ENCODE data around the gene MEOX1. TPM values are rescaled to one million over a fixed set of nuclear protein-coding genes. Genes with fewer than 3 reads are reported as not detected.

MEOX1 gene
- total and polyA plus RNA-seq, 2 of the 13 experiments (the other 11 are each of a cell fraction or from before 2014, with no cell fraction given) = not detected

DNA sequence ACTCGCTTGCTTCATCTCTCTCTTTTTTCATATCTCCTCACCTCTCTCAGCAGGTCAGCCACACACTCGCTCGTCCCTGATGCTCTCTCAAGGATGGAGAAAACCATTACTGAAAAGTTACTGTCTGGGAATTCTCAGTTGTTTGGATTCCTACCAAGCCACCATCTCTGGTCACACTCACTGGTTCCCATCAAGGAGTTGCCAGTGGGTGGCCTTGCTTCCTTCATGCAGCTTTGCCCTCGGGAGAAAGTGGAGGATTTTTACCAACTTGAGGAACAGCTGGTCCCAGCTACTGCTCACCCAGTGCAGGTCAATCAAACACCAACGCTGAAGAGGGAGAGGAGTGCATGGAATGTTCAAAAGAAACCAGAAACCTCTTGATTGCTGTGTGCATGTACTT lies 25.3 kb downstream of the MEOX1 start:
- FAIRE-seq (no peak), DNase-seq (ENCODE audit: low spot score) (no peak), ATAC-seq (no peak)
- in situ Hi-C loops (cut with HindIII; ENCODE audit: extremely low pct_ligation_motif_present, low pct_unique_long_range_greater_than_20kb) (no loop called here), intact Hi-C loops (cut with micrococcal nuclease; ENCODE audit: unreplicated experiment) (no loop called here)
- Histone ChIP-seq H3K27ac (ENCODE audit: extremely low read length, insufficient read depth, low read length) (no peak overlapping the region), H2AFZ (ENCODE audit: low read length) (no peak overlapping the region), H3K9me3 (ENCODE audit: low read length) (no peaks in the 10 kb centered on the region), H3K4me2 (ENCODE audit: low read depth, low read length) (no peak overlapping the region), H3K36me3 (replicated peaks in 1 of 2; ENCODE audit: control insufficient read depth in 1 of 2, insufficient read depth in 2 of 2, low read length in 2 of 2) (no peaks in the 10 kb centered on the region), H4K20me1 (ENCODE audit: insufficient read depth, low read length) (no peaks in the 10 kb centered on the region), H3K27me3 (ENCODE audit: control insufficient read depth in 1 of 2, insufficient read depth in 2 of 2, low read length in 2 of 2) (peaks cover 4 to 14% of the 10 kb centered on the region in 2 experiments; a peak in 2 of 5 replicates), H3K79me2 (ENCODE audit: insufficient read depth, low read length) (no peaks in the 10 kb centered on the region), H3K9ac (ENCODE audit: insufficient read depth, low read depth, low read length) (no peak overlapping the region), H3K4me1 (ENCODE audit: insufficient read depth, low read length) (peaks cover 50% of the 10 kb centered on the region), H3K4me3 (replicated peaks in 1 of 3; ENCODE audit: insufficient read depth in 1 of 3, low read depth in 2 of 3, low read length in 3 of 3) (no peak overlapping the region)
- BruUV-seq (replicated peaks) = no TSS peak
- ChIA-PET CTCF (ENCODE audit: low intra/inter-chr PET ratio, low total read pairs) (no interaction called here), POLR2A (no interaction called here)
- TF ChIP-seq SPEN (CRISPR knock-in tag; IDR thresholded peaks at IDR 0.05; ENCODE audit: low read depth) (no peak), YY1 (IDR thresholded peaks at IDR 0.05; ENCODE audit: insufficient read depth, insufficient replicate concordance, low read depth, low read length) (no peak), ZFYVE20 (CRISPR knock-in tag; IDR thresholded peaks at IDR 0.05; ENCODE audit: borderline replicate concordance, low read depth) (no peak), AGO1 (IDR thresholded peaks at IDR 0.05; ENCODE audit: low read depth, low read length, poor library complexity, severe bottlenecking) (no peak), REXO4 (CRISPR knock-in tag; IDR thresholded peaks at IDR 0.05; ENCODE audit: borderline replicate concordance) (no peak), ZC3H13 (CRISPR knock-in tag; IDR thresholded peaks at IDR 0.05) (no peak), ARNT (IDR thresholded peaks at IDR 0.05) (no peak), ZNF232 (CRISPR knock-in tag; IDR thresholded peaks at IDR 0.05; ENCODE audit: borderline replicate concordance) (no peak), ATF7 (IDR thresholded peaks at IDR 0.05) (no peak), ATF7 (CRISPR knock-in tag; IDR thresholded peaks at IDR 0.05) (no peak), ZNF430 (CRISPR knock-in tag; IDR thresholded peaks at IDR 0.05) (no peak)
- TF ChIP-seq, protein P1, sequence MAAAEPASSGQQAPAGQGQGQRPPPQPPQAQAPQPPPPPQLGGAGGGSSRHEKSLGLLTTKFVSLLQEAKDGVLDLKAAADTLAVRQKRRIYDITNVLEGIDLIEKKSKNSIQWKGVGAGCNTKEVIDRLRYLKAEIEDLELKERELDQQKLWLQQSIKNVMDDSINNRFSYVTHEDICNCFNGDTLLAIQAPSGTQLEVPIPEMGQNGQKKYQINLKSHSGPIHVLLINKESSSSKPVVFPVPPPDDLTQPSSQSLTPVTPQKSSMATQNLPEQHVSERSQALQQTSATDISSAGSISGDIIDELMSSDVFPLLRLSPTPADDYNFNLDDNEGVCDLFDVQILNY (CRISPR knock-in tag; conservative IDR thresholded peaks at IDR 0.05) = no peak
- 64% methylated on average over 5 of the region's 5 CpGs for WGBS (ENCODE audit: low lambda C conversion rate)
